ENCODE data around the gene ZNF23.

Gene ZNF23

DNA sequence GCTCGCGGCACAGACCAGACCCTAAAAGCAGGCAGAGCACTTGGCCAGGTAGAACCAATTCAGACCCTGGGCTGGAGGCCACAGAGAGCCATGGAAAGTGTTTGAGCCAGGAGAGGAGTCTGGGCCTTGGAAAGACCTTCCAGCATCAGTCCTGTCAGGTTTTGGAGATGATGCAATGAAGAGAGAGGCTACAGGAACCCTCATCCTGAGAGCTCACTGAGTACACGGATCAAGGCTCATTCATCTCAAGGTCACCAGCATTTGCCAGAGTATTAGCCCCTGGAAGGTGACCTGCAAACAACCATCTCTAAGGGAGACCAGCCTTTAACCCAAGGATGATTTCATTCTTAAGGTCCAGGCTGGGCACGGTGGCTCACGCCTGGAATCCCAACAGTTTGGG, 48.0 kb downstream of the ZNF23 start:
- H3K27me3 ChIP-seq (ENCODE audit: insufficient read depth, poor library complexity, severe bottlenecking) = peaks cover 4% of the 10 kb centered on the region
- TF ChIP-seq, protein P1, sequence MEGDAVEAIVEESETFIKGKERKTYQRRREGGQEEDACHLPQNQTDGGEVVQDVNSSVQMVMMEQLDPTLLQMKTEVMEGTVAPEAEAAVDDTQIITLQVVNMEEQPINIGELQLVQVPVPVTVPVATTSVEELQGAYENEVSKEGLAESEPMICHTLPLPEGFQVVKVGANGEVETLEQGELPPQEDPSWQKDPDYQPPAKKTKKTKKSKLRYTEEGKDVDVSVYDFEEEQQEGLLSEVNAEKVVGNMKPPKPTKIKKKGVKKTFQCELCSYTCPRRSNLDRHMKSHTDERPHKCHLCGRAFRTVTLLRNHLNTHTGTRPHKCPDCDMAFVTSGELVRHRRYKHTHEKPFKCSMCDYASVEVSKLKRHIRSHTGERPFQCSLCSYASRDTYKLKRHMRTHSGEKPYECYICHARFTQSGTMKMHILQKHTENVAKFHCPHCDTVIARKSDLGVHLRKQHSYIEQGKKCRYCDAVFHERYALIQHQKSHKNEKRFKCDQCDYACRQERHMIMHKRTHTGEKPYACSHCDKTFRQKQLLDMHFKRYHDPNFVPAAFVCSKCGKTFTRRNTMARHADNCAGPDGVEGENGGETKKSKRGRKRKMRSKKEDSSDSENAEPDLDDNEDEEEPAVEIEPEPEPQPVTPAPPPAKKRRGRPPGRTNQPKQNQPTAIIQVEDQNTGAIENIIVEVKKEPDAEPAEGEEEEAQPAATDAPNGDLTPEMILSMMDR (IDR thresholded peaks at IDR 0.05; ENCODE audit: insufficient read depth, low read length) = no peak
- TF ChIP-seq GABPA (IDR thresholded peaks at IDR 0.05; ENCODE audit: low read depth) = no peak
- H3K27ac ChIP-seq (replicated peaks) = no peak overlapping the region
- DNase-seq (ENCODE audit: low read depth in 1 of 2, low spot score in 1 of 2) = no peak
- no peak overlapping the region for H3K4me3 ChIP-seq (replicated peaks; ENCODE audit: insufficient read depth, low read length)

DNA sequence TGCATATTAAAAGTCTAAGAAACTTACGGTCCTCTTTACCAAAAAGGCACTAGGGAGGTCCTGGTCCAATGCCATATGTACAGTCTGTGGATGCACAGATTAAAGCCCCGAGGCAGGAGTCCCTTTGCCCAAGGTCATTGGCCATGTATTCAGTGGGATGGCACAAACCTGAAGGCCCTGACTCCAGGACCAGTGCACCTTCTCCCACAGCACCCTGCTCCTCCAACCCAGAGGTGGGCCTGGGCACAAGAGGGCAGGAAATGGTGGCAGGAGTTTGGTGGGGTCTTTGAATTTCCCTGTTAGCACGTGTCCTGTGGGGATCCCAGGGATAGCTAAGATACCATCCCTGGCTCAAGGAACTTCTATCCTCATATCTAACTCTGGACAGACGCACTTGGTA, 48.7 kb downstream of the ZNF23 start:
- TF ChIP-seq, protein P1 (IDR thresholded peaks at IDR 0.05; ENCODE audit: insufficient read depth, low read length) = no peak
- TF ChIP-seq GABPA (IDR thresholded peaks at IDR 0.05; ENCODE audit: low read depth) (no peak), POLR2AphosphoS5 (IDR thresholded peaks at IDR 0.05; ENCODE audit: low read depth) (no peak), SPI1 (IDR thresholded peaks at IDR 0.05; ENCODE audit: borderline replicate concordance, low read depth) (no peak)
- TF ChIP-seq, protein P2, sequence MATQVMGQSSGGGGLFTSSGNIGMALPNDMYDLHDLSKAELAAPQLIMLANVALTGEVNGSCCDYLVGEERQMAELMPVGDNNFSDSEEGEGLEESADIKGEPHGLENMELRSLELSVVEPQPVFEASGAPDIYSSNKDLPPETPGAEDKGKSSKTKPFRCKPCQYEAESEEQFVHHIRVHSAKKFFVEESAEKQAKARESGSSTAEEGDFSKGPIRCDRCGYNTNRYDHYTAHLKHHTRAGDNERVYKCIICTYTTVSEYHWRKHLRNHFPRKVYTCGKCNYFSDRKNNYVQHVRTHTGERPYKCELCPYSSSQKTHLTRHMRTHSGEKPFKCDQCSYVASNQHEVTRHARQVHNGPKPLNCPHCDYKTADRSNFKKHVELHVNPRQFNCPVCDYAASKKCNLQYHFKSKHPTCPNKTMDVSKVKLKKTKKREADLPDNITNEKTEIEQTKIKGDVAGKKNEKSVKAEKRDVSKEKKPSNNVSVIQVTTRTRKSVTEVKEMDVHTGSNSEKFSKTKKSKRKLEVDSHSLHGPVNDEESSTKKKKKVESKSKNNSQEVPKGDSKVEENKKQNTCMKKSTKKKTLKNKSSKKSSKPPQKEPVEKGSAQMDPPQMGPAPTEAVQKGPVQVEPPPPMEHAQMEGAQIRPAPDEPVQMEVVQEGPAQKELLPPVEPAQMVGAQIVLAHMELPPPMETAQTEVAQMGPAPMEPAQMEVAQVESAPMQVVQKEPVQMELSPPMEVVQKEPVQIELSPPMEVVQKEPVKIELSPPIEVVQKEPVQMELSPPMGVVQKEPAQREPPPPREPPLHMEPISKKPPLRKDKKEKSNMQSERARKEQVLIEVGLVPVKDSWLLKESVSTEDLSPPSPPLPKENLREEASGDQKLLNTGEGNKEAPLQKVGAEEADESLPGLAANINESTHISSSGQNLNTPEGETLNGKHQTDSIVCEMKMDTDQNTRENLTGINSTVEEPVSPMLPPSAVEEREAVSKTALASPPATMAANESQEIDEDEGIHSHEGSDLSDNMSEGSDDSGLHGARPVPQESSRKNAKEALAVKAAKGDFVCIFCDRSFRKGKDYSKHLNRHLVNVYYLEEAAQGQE (IDR thresholded peaks at IDR 0.05; ENCODE audit: insufficient replicate concordance, low read depth) = no peak
- DNase-seq (ENCODE audit: low read depth in 1 of 2, low spot score in 1 of 2) = no peak

DNA sequence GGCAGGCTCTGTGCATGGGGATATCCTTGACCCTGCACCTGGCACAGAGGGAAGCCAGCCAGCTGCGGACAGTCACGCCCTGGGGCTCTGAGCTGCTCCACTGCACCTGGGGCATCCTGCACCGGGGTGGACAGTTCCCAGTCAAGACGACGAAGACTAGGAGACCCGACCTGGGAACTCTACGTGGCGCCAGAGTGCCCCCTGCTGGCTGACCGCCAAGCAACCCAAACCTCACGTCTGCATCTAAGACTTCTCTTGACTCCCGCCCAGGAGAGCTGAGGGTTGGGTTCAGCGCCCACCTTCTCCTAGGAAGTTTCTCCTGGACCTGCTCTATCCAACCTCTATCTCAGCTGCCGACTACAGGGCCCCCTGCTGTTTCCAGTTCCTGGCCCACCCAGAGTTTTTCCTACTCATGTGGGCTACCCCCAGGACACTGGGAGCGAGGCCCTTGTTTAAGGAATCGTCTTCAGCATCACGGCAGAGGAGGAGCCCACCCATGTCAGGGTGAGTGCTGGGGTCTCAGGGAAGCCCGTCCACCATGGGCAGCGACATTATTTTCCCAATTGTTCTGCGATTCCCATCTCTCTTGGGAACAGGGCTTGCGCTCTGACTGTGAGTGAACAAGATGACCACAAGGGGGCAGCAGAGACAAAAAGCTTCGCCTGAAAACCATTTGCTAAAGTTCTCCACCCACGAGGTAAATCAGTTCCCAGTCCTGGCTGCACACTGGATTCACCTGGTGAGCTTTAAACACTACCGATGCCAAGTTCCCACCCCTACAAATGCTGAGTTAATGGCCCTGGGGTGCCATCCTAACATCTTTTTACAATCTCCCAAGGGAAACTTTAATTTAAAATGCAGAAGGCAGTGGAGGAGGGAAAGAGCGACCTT, 49.5 kb downstream of the ZNF23 start:
- peak in 1 of 2 experiments; percentile 53 for DNase-seq (ENCODE audit: low read depth in 1 of 2, low spot score in 1 of 2)
- Histone ChIP-seq H3K4me3 (replicated peaks; ENCODE audit: insufficient read depth, low read length) (no peak overlapping the region), H3K27me3 (ENCODE audit: insufficient read depth, poor library complexity, severe bottlenecking) (peaks cover 4% of the 10 kb centered on the region), H3K27ac (replicated peaks) (no peak overlapping the region)
- TF ChIP-seq, protein P1 (IDR thresholded peaks at IDR 0.05; ENCODE audit: insufficient read depth, low read length) = peak; percentile 58
- TF ChIP-seq POLR2AphosphoS5 (IDR thresholded peaks at IDR 0.05; ENCODE audit: low read depth) = no peak

More for the DNA sequence above, 48.7 kb downstream of the ZNF23 start:
- H3K4me3 ChIP-seq (replicated peaks; ENCODE audit: insufficient read depth, low read length) = no peak overlapping the region
- no peak overlapping the region for H3K27ac ChIP-seq (replicated peaks)
- H3K27me3 ChIP-seq (ENCODE audit: insufficient read depth, poor library complexity, severe bottlenecking) = peaks cover 4% of the 10 kb centered on the region

DNA sequence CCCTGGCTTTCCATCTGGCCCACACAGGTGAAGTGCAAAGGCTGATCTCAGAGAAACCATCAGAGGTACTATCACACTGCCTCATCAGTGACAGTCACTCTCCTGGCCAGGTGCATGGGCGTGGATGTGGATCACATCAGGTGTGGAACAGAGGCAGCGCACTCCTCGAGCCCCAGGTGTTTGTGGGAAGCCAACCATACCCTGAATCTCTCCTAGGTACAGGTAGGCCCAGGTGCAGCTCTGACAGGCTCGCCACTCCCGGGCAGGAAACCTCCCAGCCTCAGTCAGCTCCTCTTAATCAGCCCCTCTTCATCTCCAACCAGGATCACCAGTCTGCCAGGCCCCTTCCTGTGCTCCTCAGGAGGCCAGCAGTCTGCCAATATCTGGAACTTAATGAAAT, 51.9 kb downstream of the ZNF23 start:
- DNase-seq (ENCODE audit: low read depth in 1 of 2, low spot score in 1 of 2) = no peak
- H3K27me3 ChIP-seq (ENCODE audit: insufficient read depth, poor library complexity, severe bottlenecking) = peaks cover 12% of the 10 kb centered on the region
- H3K4me3 ChIP-seq (replicated peaks; ENCODE audit: insufficient read depth, low read length) = no peak overlapping the region

More for the DNA sequence above, 51.9 kb downstream of the ZNF23 start:
- no peak overlapping the region for H3K27ac ChIP-seq (replicated peaks)
- TF ChIP-seq, protein P1 (IDR thresholded peaks at IDR 0.05; ENCODE audit: insufficient read depth, low read length) = no peak
- TF ChIP-seq SPI1 (IDR thresholded peaks at IDR 0.05; ENCODE audit: borderline replicate concordance, low read depth) = no peak
- TF ChIP-seq, protein P2 (IDR thresholded peaks at IDR 0.05; ENCODE audit: insufficient replicate concordance, low read depth) = no peak
- TF ChIP-seq GABPA (IDR thresholded peaks at IDR 0.05; ENCODE audit: low read depth) = no peak
- no peak for TF ChIP-seq POLR2AphosphoS5 (IDR thresholded peaks at IDR 0.05; ENCODE audit: low read depth)

All from HL-60 (cell line).